Measurements from ENCODE around the gene GRIK2.

GRIK2 gene

DNA sequence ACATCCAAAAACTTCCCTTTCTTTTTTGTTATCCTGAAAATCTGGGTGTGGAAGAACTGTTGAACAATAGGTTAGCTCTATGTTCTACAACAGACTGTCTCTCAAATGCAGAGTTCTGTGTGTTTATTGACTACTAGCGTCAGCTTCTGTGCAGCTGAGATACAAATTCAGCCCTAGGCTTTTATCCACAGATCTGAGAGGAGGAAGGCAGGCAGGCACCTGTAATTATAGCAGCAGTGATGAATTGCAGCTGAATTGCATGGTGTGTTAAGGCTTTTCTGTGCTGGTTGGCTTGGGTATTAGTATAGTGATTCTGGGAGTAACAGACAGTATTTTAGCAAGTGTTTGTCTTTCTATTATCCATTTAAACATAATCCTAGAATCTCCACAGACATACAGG lies 24.4 kb downstream of the GRIK2 start:
- Histone ChIP-seq H3K36me3 (ENCODE audit: insufficient read depth, low read length) (no peaks in the 10 kb centered on the region), H3K9ac (ENCODE audit: low read depth, low read length) (no peak overlapping the region), H3K9me3 (ENCODE audit: control insufficient read depth, insufficient read depth, low read length) (no peaks in the 10 kb centered on the region), H3K4me1 (ENCODE audit: insufficient read depth, low read length) (peaks cover 4% of the 10 kb centered on the region; the same call in 1 of the 2 replicates)

DNA sequence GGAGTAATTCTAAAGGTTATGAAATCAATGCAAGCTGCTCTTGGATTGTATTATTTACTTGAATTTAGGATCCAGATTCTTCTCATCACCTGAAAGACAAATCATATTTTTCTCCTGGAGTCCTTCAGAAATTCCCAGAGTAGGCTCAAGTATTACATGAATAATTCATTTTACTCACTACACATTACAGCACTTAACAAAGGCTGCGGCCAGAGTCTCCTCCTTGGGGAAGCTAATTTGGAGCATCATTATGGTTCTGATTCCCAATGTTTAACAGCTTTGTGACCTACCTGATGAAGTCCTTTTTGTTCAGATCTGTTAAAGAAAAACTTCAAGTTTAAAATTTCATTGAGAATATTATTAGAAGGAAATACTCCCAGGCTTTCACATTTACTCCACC lies 28.7 kb downstream of the GRIK2 start:
- H3K36me3 ChIP-seq (ENCODE audit: insufficient read depth, low read length), result no peaks in the 10 kb centered on the region

DNA sequence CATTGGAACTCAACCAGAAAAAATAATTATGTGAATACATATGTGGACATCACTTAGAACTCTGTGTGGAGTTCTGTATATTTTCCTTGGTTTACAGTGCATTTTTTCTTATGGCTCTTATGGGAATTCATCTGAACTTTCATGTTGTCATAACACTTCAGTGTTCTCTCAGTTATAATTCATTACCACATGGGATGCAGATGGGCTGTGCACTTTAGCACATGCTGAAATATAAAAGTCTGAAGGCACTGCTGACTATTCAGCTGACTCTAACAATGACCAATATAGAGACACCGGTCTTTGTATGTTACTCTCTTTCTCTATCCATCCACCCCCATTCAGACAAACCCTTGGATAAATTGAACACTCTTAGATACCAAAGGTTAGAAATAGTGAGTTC lies 29.3 kb downstream of the GRIK2 start:
- H3K9me3 ChIP-seq (ENCODE audit: control insufficient read depth, insufficient read depth, low read length), result no peaks in the 10 kb centered on the region
- H3K36me3 ChIP-seq (ENCODE audit: insufficient read depth, low read length), result no peaks in the 10 kb centered on the region
- 0 out of 2 replicates have a peak, but pooled peaks cover 5% of the 10 kb centered on the region for H3K4me1 ChIP-seq (ENCODE audit: insufficient read depth, low read length)
- no peak overlapping the region for H3K9ac ChIP-seq (ENCODE audit: low read depth, low read length)

More for the DNA sequence above, 28.7 kb downstream of the GRIK2 start:
- Histone ChIP-seq H3K9ac (ENCODE audit: low read depth, low read length) (no peak overlapping the region), H3K9me3 (ENCODE audit: control insufficient read depth, insufficient read depth, low read length) (no peaks in the 10 kb centered on the region), H3K4me1 (ENCODE audit: insufficient read depth, low read length) (0 out of 2 replicates have a peak, but pooled peaks cover 5% of the 10 kb centered on the region)

DNA sequence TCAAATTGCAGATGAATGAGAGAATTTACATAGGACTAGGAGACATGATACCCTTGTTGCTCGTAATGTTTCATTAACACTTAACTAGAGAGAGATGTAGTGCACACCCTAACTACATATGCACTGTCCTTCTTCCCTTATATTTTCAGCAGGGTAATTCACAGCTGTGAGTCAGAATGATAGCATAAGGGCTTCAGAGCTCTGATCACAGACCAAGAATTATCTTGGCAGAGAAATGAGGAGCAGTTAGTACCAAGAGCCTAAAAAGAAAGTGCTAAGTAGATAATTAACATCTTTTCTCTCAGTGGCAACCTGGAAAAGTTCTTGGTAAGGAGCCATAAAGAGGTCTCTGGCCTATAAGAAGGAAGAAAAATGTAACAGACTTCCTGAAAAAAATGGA lies 35.8 kb downstream of the GRIK2 start:
- Histone ChIP-seq H3K36me3 (ENCODE audit: insufficient read depth, low read length) (no peaks in the 10 kb centered on the region), H3K4me1 (ENCODE audit: insufficient read depth, low read length) (peaks cover 9% of the 10 kb centered on the region; the same call in 1 of the 2 replicates), H3K9ac (ENCODE audit: low read depth, low read length) (no peak overlapping the region), H3K9me3 (ENCODE audit: control insufficient read depth, insufficient read depth, low read length) (no peaks in the 10 kb centered on the region)

DNA sequence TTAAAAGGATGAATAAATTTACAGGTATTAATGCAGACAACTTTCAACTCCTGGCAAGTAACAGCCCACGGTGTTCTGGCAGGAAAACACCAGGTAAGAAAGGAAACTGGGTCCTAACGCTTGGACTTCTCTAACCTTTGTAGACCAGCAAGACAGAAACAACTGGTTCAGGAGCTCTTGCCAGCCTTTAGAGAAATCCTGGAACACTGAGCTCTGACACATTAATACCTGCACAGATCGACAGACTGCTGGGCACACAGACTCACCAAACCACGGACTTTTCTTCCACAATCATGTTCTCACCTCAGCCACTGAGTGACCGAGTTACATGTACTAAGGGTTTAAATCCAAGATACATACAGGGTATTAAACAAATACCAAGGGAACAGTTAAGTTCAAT lies 36.3 kb downstream of the GRIK2 start:
- H3K9me3 ChIP-seq (ENCODE audit: control insufficient read depth, insufficient read depth, low read length), result no peaks in the 10 kb centered on the region
- H3K4me1 ChIP-seq (ENCODE audit: insufficient read depth, low read length), result peaks cover 9% of the 10 kb centered on the region; the same call in 1 of the 2 replicates
- no peak overlapping the region for H3K9ac ChIP-seq (ENCODE audit: low read depth, low read length)
- H3K36me3 ChIP-seq (ENCODE audit: insufficient read depth, low read length), result no peaks in the 10 kb centered on the region

DNA sequence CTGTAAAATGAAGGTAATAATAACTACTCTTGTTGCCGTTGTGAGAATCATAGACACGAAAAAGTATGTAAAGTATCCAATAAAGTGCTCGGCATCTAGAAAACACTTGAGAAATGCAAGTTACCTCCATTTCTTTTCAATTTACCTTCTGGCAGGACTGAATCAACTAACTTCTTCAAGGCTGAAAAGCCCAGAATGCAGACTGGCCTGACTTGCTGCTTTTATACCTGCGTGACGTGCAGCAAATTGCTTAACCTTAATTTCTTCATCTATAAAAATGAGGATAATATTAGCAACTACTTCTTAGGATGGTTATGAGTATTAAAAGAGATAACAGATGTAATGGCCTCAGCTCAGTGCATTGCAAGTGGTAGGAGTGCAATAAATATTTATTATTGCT lies 39.6 kb downstream of the GRIK2 start:
- no peaks in the 10 kb centered on the region for H3K9me3 ChIP-seq (ENCODE audit: control insufficient read depth, insufficient read depth, low read length)
- H3K4me1 ChIP-seq (ENCODE audit: insufficient read depth, low read length), result peaks cover 4% of the 10 kb centered on the region; the same call in 1 of the 2 replicates
- H3K9ac ChIP-seq (ENCODE audit: low read depth, low read length), result no peak overlapping the region
- H3K36me3 ChIP-seq (ENCODE audit: insufficient read depth, low read length), result no peaks in the 10 kb centered on the region

DNA sequence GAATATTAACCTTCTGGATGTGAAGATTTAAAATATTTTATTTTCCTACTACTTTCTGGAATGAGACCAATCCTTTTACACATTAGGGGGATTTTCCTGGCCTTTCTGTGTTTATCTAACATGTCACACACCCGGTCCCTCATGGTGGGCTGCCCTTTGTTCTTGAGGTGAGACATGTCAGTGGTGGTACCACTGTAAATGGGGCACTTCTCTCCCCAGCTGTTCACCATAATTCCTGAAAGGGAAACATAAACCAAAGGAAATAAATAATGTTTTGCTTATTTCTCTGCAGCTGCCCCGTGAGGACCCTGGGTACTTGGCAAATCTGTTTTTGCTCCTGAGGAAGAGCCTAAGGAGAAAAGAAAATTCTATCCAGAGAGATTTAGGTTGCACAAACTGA lies 41.1 kb downstream of the GRIK2 start:
- Histone ChIP-seq H3K4me1 (ENCODE audit: insufficient read depth, low read length) (no peaks in the 10 kb centered on the region), H3K36me3 (ENCODE audit: insufficient read depth, low read length) (no peaks in the 10 kb centered on the region), H3K9me3 (ENCODE audit: control insufficient read depth, insufficient read depth, low read length) (no peaks in the 10 kb centered on the region), H3K9ac (ENCODE audit: low read depth, low read length) (no peak overlapping the region)

DNA sequence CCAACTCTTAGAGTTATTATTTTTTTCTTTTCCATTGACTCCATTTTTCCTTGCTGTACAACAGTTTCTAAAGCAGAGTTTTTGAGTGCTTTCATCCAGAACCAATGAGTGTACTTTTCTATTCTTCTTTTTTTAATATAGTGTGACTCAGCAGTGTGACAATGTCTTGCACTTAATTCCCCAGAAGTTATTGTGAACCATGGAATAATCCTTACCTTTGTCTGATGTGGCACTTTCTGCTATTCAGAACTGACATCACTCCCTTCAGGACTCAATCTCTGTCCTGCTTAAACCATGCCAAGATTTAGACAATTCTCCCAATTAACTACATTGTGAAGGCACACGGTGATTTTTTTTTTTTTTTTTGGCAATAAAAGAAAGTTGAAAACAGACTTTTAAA lies 41.5 kb downstream of the GRIK2 start:
- H3K4me1 ChIP-seq (ENCODE audit: insufficient read depth, low read length), result no peaks in the 10 kb centered on the region
- H3K9ac ChIP-seq (ENCODE audit: low read depth, low read length), result no peak overlapping the region
- no peaks in the 10 kb centered on the region for H3K36me3 ChIP-seq (ENCODE audit: insufficient read depth, low read length)
- no peaks in the 10 kb centered on the region for H3K9me3 ChIP-seq (ENCODE audit: control insufficient read depth, insufficient read depth, low read length)

DNA sequence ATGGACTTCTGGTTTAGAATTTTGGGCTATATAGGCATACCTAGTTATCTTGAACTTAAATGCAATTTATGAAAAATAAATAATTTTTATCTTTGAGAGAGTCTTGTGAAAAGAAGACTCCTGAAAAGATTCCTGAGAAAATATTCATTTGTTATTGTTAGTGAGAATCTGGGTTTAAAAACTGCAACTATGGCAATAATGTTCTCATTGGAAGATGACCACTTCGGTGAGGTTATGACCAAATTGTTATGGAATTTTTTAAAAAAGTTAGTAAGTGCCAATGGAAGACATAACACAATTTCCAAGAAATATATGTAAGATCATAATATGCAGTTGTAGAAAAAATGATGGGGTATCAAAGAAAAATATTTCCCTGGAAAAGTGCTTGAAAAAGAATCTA lies 46.3 kb downstream of the GRIK2 start:
- H3K9ac ChIP-seq (ENCODE audit: low read depth, low read length), result no peak overlapping the region

DNA sequence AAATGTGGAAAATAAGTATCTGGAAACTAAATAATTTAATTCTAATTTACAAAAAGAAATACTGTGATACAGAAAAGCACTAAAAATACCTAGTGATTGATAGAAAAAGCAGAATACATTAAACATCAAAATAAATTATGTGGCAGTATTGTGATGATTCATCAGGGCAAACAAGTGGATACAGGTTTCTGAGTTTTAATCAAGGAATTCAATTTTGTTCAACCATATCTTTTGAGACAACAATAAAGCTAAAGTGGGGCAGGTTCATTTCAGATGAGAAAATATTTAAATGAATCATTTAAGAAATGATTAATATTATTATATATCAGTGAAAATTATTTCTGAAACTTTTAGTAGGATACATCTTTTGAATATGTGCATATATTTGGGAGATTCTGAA lies 49.8 kb downstream of the GRIK2 start:
- H3K9ac ChIP-seq (ENCODE audit: low read depth, low read length), result no peak overlapping the region
- no peaks in the 10 kb centered on the region for H3K9me3 ChIP-seq (ENCODE audit: control insufficient read depth, insufficient read depth, low read length)
- no peaks in the 10 kb centered on the region for H3K36me3 ChIP-seq (ENCODE audit: insufficient read depth, low read length)
- no peaks in the 10 kb centered on the region for H3K4me1 ChIP-seq (ENCODE audit: insufficient read depth, low read length)

More for the DNA sequence above, 46.3 kb downstream of the GRIK2 start:
- Histone ChIP-seq H3K9me3 (ENCODE audit: control insufficient read depth, insufficient read depth, low read length) (no peaks in the 10 kb centered on the region), H3K4me1 (ENCODE audit: insufficient read depth, low read length) (no peaks in the 10 kb centered on the region), H3K36me3 (ENCODE audit: insufficient read depth, low read length) (no peaks in the 10 kb centered on the region)

DNA sequence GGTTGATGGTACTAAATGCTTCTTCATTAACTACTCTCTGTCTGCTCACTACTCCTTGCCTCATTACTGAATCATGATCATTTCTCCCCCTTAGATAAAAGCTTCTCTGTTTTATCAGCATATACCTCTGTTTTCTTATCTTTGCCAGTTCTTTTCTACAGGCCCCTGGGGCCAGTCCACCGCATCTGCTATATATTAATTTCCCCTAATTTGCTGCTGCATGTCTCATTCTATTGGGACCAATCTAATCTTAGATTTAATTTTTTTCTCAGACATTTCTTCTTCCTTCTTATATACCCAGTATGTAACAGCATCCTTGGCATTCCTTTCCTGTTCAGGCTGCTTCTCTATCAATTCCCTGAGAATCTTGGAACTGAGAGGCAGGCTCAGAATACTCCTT lies 51.2 kb downstream of the GRIK2 start:
- Histone ChIP-seq H3K9ac (ENCODE audit: low read depth, low read length) (no peak overlapping the region), H3K9me3 (ENCODE audit: control insufficient read depth, insufficient read depth, low read length) (no peaks in the 10 kb centered on the region), H3K4me1 (ENCODE audit: insufficient read depth, low read length) (no peaks in the 10 kb centered on the region), H3K36me3 (ENCODE audit: insufficient read depth, low read length) (no peaks in the 10 kb centered on the region)

DNA sequence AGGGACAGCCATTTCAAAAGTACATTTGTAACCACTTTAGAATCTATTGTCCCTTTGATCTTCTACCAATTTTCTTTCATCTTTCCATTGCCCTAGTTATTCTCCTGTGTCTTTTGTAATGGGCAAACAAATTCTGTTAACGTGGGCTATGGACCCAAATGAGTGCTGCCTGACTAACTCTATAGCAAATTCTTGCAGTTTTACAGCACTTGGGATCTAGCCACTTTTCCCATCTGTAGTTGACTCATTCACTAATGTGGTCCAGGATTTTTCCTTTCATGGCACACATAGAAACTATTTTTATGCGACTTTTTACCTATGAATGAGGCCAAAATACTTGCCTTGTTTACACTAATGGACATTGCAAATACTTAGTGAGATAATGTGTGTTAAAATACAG lies 52.0 kb downstream of the GRIK2 start:
- no peak overlapping the region for H3K9ac ChIP-seq (ENCODE audit: low read depth, low read length)
- H3K36me3 ChIP-seq (ENCODE audit: insufficient read depth, low read length), result no peaks in the 10 kb centered on the region
- no peaks in the 10 kb centered on the region for H3K9me3 ChIP-seq (ENCODE audit: control insufficient read depth, insufficient read depth, low read length)
- no peaks in the 10 kb centered on the region for H3K4me1 ChIP-seq (ENCODE audit: insufficient read depth, low read length)

DNA sequence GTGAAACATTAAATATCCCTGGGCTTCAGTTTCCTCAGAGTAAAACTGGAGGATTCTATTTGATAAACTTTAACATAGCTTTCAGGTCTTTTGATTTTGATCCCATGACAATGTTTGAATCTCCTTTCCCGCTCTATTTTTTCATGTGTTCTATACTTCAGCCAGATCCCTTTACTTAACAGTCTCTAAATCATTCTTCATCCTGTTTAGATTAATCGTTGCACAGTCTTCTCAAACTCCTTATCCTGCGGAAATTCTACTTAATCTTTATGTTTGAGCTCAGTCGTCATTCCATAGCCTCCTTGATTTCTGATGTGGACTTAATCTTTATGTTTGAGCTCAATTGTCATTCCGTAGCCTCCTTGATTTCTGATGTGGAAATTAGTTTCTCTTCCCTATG lies 57.4 kb downstream of the GRIK2 start:
- Histone ChIP-seq H3K4me1 (ENCODE audit: insufficient read depth, low read length) (no peaks in the 10 kb centered on the region), H3K9me3 (ENCODE audit: control insufficient read depth, insufficient read depth, low read length) (no peaks in the 10 kb centered on the region), H3K36me3 (ENCODE audit: insufficient read depth, low read length) (no peaks in the 10 kb centered on the region), H3K9ac (ENCODE audit: low read depth, low read length) (no peak overlapping the region)

DNA sequence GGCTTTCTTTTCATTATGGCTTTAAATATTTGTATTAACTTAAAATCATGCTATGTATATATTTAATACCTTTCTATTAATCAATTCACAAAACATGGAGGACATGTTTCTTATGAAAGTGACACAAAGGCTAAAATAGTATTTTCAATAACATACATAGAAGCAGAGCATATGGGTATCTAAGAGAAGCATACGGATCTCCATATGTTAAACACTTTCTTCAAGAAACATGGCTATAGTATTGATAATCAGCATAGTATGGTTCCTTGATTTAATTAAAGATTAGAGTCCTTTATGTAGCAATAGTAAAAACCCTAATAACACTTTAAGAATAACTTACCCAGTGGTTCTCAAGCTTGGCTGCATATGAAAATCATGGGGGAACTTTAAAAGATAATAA lies 58.5 kb downstream of the GRIK2 start:
- no peaks in the 10 kb centered on the region for H3K9me3 ChIP-seq (ENCODE audit: control insufficient read depth, insufficient read depth, low read length)
- no peaks in the 10 kb centered on the region for H3K4me1 ChIP-seq (ENCODE audit: insufficient read depth, low read length)
- H3K9ac ChIP-seq (ENCODE audit: low read depth, low read length), result no peak overlapping the region
- H3K36me3 ChIP-seq (ENCODE audit: insufficient read depth, low read length), result no peaks in the 10 kb centered on the region

DNA sequence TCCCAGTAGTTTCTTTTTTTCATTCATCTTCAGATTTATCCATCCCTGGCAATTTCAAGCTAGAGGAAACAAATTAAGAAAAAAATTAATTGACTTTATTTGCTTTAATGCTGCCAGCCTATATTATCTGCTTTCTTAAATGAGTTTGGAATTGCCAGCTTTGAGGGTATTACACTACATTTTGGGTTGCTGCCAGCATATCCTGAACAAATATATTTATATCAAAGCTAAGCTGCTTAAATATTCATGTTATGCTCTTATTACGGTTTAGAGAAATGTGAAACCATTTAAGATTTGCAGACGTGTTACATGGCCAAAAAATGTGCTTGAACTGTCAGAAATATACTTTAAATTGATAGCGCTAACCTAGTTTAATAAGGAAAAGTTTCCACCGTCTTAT lies 59.7 kb downstream of the GRIK2 start:
- no peak overlapping the region for H3K9ac ChIP-seq (ENCODE audit: low read depth, low read length)
- H3K4me1 ChIP-seq (ENCODE audit: insufficient read depth, low read length), result no peaks in the 10 kb centered on the region
- no peaks in the 10 kb centered on the region for H3K36me3 ChIP-seq (ENCODE audit: insufficient read depth, low read length)
- no peaks in the 10 kb centered on the region for H3K9me3 ChIP-seq (ENCODE audit: control insufficient read depth, insufficient read depth, low read length)

DNA sequence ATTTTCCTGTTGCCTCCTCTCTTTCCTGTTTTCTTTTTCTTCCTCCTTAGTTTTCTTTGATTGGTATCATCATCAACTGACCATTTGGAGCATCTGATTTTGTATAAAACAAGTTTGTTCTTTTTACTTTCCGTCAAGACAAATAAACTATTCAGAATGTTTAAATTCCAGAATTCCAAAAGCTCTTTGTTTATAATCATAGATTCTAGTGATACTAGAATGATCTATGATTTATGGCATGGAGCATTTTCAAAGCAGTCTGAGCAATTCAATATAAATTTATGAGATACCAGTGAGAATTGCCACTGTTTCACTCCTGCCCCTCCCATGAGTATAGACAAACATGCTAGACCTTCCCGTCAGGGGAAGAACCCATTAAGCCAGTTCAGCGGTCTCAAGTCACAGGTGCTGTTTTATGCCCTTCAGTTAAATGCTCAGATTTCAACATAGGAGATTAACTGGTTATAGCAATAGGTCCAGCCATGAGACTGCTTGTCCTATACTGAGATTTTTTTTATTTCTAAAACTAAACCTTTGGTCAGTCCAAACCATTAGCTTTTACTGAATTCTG lies 60.7 kb downstream of the GRIK2 start:
- no peak overlapping the region for H3K9ac ChIP-seq (ENCODE audit: low read depth, low read length)
- no peaks in the 10 kb centered on the region for H3K36me3 ChIP-seq (ENCODE audit: insufficient read depth, low read length)
- no peaks in the 10 kb centered on the region for H3K9me3 ChIP-seq (ENCODE audit: control insufficient read depth, insufficient read depth, low read length)
- H3K4me1 ChIP-seq (ENCODE audit: insufficient read depth, low read length), result no peaks in the 10 kb centered on the region

All from ES-I3 (cell line).